Caki2 (cell line): ENCODE data around the gene LYPLA2. TPM values are rescaled to one million over a fixed set of nuclear protein-coding genes. Genes with fewer than 3 reads are reported as not detected.
A peak's percentile ranks its signal among the peaks of the same experiment; 100 is the strongest.
"Not testable (repeated sequence)": the region's sequence is repeated elsewhere in the genome, so short reads cannot be mapped to it uniquely, and the experiment has no call there.

Experiments
- DNase-seq: peaks from one replicate; pipeline ENCODE4 v3.0.0-alpha.2; 2015; ENCODE audit warnings: low read depth
- in situ Hi-C: cut with HindIII; loops from 2 replicates; pipeline ENCODE4 v1.10.0; 2016; ENCODE audit warnings: low sequenced_read_pairs, low pct_unique_long_range_greater_than_20kb, mixed read lengths
- total RNA-seq: library from RNA; depleted of rRNA; stranded (reverse); fragments of >200 nt; shearing (Covaris generic); gene quantifications from 2 replicates; pipeline ENCODE4 v1.2.3, GENCODE V29; 2014; ENCODE audit warnings: low replicate concordance; rRNA removed

The LYPLA2 gene
- total RNA-seq, 1 experiment from 2014 or later: 95.6 TPM

DNA sequence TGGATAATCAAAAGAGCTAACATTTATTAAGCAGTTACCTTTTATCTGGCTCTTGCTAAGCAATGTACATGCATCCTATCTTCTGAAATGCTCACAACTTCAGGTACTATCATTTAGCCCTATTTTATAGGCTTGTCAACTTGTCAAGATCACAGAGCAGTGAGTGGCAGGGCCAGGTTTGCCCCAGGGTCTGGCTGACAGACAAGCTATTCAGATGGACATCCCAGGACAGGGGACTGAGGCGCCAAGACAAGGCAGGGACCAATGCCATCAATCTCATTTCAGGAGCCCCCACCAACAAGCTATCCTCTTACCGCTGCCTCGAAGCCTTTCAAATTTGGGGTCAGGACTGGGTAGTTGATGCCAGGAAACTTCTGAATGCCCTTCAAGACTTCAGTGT is 25.4 kb downstream of the LYPLA2 start:
- no peak for DNase-seq
- in situ Hi-C loops: no loop called here

DNA sequence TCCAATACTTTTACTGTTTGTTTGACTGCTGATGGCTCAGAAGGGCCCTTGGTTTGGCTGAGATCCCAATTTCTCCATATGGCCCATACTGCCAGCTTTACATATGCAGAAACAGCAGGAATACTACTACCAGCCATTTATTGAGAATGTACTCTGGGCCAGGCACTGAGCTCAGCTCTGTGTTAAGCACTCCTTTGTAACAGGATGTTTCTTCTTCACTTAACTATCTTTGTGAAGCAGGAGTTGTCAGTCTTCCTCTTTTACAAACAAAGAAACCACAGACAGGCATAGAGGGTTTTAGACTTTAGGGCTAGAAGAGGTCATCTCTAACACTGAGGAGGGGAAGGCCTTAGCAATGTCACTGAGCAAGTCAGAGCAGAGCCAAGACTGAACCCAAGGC is 26.0 kb downstream of the LYPLA2 start:
- DNase-seq: no peak
- in situ Hi-C loops: no loop called here

DNA sequence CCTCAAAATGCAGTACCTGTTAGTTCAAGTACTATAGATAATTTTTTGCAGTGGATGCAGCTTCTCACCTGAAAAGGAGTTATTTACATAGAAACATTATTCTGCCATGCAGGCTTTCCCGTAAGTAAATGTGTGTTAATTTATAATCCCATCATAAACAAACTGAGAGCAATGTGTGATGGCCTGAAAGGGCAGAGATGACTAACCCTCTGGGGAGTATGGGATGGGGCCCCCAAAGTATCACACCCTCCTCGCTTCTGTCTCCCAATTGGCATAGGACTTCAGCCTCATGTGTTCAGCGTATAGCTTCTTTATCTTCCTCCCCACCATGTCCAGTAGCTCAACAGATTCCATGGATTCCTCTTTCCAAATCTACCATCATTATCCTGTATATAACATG is 26.7 kb downstream of the LYPLA2 start:
- in situ Hi-C loops: no loop called here
- no peak for DNase-seq

DNA sequence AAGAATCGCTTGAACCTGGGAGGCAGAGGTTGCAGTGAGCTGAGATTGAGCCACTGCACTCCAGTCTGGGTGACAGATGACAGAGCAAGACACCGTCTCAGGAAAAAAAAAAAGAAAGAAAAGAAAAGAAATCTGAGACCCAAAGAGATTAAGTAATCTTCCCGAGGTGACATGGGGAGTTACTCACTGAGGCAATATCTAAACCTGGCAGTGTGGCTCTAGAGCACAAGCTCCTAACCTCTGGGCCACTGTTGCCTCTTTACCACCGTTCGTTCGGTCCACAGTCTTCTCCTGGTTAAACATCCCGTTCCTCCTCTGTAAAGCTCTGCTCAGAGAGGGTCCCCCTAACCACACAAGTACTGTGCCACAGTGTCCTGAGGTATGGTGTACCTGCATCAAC is 32.8 kb downstream of the LYPLA2 start:
- no peak for DNase-seq

DNA sequence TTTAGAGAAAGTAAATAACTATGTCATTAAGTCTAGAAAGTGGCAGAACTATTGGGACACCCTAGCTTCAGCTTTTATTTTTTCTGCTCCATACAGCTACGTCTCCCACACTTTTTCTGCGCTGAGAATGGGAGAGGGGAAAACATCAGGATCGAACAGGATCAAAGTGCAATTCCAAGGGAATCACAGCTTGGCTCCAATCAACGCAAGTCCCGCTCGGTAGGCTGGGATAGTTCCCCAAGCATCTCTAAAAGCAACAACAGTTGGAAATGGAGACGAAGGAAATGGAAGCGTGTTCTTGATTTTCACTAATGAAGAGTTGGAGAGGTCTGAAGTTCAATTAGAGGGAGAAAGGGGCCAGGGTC is 33.7 kb downstream of the LYPLA2 start:
- DNase-seq: no peak
- in situ Hi-C loops: no loop called here

More for the DNA sequence above, 32.8 kb downstream of the LYPLA2 start:
- in situ Hi-C loops: no loop called here

DNA sequence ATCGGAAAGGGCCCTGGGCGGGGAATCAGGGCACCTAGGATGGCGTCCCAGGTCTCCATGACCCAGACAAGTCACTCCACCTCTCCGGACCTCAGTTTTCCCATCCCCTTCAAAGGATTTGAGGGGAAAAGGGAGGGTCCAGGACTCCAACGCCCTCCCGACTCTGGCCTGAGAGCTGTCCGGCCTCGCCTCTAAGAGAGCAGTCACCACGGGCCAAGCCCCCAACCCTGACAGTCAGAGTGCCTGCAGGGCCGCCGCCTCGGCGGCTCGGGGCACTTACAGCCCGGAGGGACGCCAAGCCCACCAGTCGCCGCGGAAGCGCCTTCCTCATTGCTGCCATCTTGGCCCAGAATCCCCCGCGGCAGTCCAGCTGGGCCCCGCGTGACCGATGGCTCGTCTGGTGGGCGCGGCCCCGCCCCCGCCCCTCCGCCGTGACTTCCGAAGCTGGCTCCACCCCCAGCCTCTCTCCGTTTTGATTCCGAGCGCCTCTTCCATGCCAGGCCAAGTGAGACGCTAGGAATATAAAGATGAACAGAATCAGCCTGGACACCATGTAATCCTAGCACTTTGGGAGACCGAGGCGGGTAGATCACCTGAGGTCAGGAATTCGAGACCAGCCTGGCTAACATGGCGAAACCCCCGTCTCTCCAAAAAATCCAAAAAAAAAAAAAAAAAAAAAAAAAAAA is 34.3 kb downstream of the LYPLA2 start, which contains the start of gene HMGCL:
TSS of gene HMGCL (minus strand) at position 354 of the 686 bp plus-strand sequence. CDS start at position 340, 14 bp downstream.
- in situ Hi-C loops: no loop called here
- DNase-seq: peak; percentile 71

DNA sequence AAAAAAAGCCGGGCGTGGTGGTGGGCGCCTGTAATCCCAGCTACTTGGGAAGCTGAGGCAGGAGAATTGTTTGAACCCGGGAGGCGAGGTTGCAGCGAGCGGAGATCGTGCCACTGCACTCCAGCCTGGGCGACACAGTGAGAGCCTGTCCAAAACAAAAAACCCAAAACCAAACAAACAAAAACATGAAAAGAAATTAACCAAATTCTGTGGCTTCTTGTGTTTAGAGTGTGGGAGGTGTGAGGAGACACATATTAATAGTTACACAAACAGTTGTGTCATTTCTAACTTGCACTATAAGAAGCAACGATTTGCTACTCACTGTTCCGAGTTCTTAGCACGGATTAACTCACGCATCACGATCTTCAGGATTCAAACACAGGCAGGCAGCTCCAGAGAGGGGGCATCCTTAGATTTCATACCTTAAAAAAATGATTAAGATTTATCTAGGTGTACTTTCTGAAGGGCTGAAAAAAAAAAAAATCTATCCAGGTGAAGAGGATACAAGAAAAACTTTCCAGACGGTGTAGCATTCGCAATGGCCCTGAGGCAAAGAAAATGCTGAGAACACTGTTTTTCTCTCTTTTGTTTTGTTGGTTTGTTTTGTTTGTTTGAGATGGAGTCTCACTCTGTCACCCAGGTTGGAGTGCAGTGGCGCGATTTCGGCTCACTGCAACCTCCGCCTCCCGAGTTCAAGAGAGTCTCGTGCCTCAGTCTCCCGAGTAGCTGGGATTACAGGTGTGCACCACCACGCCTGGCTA is 35.0 kb downstream of the LYPLA2 start:
- in situ Hi-C loops: no loop called here
- no peak for DNase-seq

DNA sequence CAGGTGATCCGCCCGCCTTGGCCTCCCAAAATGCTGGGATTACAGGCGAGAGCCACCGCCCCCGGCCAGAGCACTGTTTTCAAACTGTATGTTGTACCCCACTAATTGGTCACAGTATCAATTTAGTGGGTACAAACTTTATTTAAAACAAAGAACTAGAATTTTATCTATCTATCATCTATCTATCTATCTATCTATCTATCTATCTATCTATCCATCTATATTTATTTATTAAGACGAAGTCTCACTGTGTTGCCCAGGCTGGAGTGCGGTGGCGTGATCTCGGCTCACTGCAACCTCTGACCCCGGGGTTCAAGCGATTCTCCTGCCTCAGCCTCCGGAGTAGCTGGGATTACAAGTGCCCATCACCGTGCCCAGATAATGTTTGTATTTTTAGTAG is 35.6 kb downstream of the LYPLA2 start:
- in situ Hi-C loops: not testable (repeated sequence)

DNA sequence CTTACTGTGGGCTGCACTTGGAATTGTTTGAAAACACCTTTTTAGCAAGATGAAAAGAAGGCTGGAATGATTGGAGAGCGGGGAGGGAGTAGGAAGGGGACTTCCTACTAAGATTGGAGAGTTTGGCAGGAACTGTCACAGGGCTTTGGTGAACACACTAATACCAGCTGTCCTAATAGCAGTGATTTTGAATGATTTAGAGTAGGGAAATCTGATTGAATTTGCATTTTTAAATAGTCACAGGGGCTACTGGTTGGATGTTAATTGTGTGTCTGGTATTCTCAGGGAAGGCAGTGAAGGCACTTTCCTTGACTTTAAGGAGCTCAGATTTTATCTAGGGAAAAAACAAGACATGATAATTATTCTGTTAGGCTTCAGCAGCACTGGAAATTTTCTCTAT is 36.8 kb downstream of the LYPLA2 start:
- no peak for DNase-seq
- in situ Hi-C loops: no loop called here

More for the DNA sequence above, 35.6 kb downstream of the LYPLA2 start:
- not testable (repeated sequence) for DNase-seq

DNA sequence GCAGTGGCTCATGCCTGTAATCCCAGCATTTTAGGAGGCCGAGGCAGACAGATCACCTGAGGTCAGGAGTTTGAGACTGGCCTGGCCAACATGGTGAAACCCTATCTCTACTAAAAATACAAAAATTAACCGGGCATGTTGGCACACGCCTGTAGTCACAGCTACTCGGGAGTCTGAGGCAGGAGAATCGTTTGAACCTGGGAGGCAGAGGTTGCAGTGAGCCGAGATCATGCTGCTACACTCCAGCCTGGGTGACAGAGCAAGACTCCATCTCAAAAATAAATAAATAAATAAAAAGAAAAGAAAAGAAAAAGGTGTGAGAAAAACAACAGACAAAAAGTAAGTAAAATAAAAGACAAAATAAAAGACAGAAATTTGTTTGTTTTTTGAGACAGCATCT is 43.2 kb downstream of the LYPLA2 start:
- in situ Hi-C loops: not testable (repeated sequence)

DNA sequence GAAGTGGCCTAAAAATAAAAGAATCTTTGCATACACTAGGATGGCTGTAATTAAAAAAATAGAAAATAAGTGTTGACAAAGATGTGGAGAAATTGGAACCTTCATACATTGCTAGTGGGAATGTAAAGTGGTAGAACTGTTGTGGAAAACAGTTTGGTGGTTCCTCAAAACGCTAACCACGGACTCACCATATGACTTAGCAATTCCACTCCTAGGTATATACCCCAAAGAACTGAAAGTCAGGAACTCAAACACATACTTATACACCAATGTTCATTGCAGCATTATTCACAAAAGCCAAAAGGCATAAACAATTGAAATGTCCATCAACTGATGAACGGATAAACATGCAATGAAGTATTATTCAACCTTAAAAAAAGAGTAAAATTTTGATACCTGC is 45.1 kb downstream of the LYPLA2 start:
- DNase-seq: no peak
- in situ Hi-C loops: no loop called here

More for the DNA sequence above, 43.2 kb downstream of the LYPLA2 start:
- not testable (repeated sequence) for DNase-seq

DNA sequence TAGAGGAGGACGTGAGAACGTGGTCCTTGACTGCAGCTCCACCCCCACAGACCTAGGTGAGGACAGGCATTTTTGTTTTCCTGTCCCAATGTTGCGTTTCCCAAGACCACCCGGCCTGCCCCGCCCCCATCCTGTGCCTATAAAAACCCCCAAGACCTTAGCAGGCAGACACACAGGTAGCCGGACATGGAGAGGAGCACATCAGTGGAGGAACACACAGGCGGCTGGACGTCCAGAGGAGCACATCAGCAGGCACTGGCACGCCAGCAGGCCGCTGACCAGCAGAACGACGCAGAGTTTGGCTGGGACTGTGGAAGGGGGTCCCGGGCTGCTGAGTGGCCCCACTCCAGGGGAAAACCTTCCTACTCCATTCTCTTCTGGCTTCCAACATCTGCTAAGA is 47.0 kb downstream of the LYPLA2 start:
- in situ Hi-C loops: no loop called here
- DNase-seq: no peak

DNA sequence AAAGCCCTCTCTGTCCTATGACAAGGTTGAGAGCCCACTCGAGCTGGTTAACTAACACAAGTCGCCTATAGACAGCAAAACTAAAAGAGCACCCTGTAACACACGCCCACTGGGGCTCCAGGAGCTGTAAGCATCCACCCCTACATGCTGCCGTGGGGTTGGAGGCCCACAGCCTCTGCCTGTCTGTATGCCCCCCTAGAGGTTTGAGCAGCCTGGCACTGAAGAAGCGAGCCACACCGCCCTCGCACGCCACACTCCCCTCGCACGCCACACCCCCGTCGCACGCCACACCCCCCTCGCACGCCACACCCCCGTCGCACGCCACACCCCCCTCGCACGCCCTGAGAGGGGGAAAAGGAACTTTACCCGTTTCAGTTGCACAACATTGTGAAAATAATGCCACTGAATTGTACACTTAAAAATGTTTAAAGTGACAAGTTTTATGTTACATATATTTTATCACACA is 47.5 kb downstream of the LYPLA2 start:
- peak; percentile 39 for DNase-seq
- in situ Hi-C loops: no loop called here

DNA sequence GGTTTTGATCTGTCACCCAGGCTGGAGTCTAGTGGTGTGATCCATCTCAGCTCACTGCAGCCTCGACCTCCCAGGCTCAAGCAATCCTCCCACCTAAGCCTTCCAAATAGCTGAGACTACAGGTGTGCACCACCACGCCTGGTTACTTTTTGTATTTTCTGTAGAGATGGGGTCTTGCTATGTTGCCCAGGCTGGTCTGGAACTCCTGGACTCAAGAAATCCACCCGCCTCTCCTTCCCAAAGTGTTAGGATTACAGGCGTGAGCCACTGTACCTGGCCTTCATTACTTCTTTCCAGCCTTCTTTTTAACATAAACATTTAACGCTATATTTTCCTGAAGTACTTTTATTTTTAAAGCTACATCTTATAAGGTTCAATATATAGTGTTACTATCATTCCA is 52.7 kb downstream of the LYPLA2 start:
- no peak for DNase-seq
- in situ Hi-C loops: no loop called here

Other genes starting within 250 kb of the LYPLA2 start
- 460 and 470 TPM in 2 replicates for gene ID3, start 231.6 kb upstream of the LYPLA2 start, total RNA-seq
- 413 and 414 TPM in 2 replicates for gene RPL11, start 99.3 kb upstream of the LYPLA2 start, total RNA-seq
- gene ELOA, start 47.7 kb upstream of the LYPLA2 start, total RNA-seq: 18.6 and 21.6 TPM in 2 replicates
- gene PITHD1, start 12.7 kb upstream of the LYPLA2 start, total RNA-seq: 55.0 and 55.4 TPM in 2 replicates
- 160 and 196 TPM in 2 replicates for gene GALE, start 9.6 kb downstream of the LYPLA2 start, total RNA-seq
- gene HMGCL, start 34.3 kb downstream of the LYPLA2 start, total RNA-seq: 72.5 and 74.7 TPM in 2 replicates
- 30.7 and 44.8 TPM in 2 replicates for gene FUCA1, start 77.1 kb downstream of the LYPLA2 start, total RNA-seq
- 0.03 TPM in 1 of 2 replicates, not detected in the other for gene CNR2, start 122.2 kb downstream of the LYPLA2 start, total RNA-seq
- gene PNRC2, start 168.7 kb downstream of the LYPLA2 start, total RNA-seq: 22.0 and 48.8 TPM in 2 replicates
- 24.5 and 31.9 TPM in 2 replicates for gene SRSF10, start 189.2 kb downstream of the LYPLA2 start, total RNA-seq